Fibroblast of skin of right quadriceps (primary cell): ENCODE measurements around the gene CTPS2.
A peak's percentile ranks its signal among the peaks of the same experiment; 100 is the strongest.
"Not testable (repeated sequence)": the region's sequence is repeated elsewhere in the genome, so short reads cannot be mapped to it uniquely, and the experiment has no call there.

Experiments
- DNase-seq: peaks from one replicate; pipeline ENCODE4 v3.0.0-alpha.2; 2013

Gene CTPS2

DNA sequence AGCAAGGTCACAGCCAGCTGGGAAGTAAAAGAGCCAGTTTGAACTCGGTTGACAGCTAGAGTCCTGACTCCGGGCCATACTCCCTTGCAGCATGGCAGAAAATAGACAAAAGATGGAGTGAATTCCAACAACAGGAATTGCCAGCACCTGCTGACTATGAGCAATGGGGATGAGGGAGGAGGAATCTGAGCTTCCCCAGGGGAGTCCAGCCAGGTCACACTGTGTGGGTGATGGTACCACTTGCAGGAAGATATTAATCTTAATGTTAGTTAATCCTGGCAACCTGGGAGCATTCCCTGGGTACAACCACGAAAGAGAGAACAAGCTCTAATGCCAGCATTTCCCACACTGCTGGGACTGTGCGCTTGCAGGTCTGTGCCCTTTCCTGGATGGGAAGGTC, 110.6 kb downstream of the CTPS2 start:
- no peak for DNase-seq

GRCh38 chrX:16594490-16594889, 118.0 kb downstream of the CTPS2 start:
- no peak for DNase-seq

DNA sequence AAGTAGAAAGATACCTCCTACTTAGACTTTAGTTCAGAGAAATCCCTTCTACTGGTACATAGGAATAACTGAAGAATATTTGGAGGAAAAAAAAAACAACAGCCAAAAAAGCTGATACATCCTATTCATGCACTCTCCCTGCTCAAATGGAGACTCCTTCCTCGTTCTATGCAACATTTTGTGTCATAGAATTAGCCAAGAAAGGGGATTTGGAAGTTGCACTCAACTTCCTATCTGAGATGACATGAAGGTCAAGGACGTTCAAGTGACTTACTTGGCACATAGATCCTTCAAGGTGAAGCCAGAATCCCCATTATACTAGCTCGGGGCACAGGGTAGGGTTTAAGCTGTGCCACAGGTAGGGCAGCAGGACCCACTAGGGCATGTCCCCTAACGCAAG, 118.7 kb downstream of the CTPS2 start:
- no peak for DNase-seq

DNA sequence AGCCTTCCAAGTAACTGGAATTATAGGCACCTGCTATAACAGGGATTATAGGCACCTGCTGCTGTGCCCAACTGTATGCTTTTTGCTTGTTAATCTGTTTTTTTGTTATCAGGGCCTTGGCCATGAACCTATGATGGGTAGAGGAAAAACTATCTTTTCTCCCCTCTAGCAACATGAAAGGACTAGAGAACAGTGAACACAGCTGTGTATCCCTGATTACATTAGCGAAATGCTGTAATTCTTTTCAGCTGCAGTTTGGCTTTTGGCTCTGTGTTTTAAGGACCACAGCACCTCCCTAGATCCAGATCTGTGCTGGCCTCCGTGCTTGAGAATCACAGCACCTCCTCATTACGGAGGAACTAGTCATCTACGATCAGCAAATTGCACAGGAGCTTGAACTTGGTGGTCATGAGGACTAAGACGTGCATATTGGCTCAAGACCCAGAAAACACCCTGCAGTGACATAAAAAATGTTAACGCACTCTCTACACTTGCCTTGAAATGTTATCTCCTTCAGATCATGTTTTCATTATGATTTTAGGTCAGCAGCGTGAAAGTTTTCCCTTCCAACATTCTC, 120.2 kb downstream of the CTPS2 start:
- DNase-seq: peak; percentile 5

- no peak for DNase-seq
Observed at GRCh38 chrX:16589826-16590225, 122.6 kb downstream of the CTPS2 start.

DNA sequence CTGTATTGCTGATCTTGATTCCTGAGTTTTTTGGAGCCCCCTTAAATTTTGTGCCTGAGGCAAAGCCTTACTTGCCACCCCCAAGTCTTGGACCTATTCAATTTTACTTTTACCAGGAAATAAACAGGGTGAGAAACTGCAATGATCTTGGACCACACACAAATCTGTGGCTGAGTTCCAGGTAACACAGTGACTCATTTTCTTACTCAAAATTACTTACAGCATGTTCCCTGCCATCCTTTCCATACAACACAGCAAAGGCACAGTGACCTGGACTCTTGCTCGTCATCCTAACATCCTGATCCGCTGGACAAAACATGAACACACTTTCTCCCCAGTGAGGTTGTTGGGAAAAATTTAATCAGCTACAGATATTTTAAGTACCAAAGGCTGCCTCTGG, 123.3 kb downstream of the CTPS2 start:
- DNase-seq: peak; percentile 81

DNA sequence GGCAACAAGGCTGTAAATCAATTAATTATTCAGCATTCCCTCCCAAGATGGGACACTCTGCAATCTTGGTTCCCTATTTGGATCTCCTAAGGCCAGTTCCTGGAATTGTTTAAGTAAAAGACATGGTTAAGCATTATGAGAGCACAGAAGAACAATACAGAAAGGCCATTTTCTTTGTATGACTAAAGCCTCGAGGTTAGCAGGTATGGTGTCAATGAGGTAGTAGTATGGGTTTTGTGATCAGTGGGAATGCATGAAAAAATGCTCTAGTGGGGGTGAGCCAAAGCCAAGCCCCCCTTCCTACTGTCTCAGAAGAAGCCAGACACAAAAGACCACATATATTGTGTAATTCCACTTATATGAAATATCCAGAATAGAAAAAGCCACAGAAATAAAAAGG, 124.2 kb downstream of the CTPS2 start:
- peak; percentile 47 for DNase-seq

DNA sequence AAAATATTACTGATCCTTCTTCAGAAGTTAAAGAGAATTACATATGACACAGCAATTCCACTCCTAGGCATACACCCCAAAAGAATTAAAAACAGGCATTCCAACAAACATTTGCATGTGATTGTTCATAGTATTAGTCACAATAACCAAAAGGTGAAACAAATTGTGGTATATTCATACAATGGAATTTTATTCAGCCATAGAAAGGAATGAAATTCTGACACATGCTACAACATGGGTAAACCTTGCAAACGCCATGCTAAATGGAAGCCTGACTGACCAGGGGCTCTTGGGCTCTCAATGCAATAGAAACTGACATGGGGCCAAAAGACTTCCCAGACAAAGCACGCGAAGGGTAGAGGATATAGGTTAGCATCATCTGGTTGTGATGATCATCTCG, 124.6 kb downstream of the CTPS2 start:
- peak; percentile 46 for DNase-seq

- DNase-seq: no peak
Observed at GRCh38 chrX:16586377-16587112, 125.9 kb downstream of the CTPS2 start.

DNA sequence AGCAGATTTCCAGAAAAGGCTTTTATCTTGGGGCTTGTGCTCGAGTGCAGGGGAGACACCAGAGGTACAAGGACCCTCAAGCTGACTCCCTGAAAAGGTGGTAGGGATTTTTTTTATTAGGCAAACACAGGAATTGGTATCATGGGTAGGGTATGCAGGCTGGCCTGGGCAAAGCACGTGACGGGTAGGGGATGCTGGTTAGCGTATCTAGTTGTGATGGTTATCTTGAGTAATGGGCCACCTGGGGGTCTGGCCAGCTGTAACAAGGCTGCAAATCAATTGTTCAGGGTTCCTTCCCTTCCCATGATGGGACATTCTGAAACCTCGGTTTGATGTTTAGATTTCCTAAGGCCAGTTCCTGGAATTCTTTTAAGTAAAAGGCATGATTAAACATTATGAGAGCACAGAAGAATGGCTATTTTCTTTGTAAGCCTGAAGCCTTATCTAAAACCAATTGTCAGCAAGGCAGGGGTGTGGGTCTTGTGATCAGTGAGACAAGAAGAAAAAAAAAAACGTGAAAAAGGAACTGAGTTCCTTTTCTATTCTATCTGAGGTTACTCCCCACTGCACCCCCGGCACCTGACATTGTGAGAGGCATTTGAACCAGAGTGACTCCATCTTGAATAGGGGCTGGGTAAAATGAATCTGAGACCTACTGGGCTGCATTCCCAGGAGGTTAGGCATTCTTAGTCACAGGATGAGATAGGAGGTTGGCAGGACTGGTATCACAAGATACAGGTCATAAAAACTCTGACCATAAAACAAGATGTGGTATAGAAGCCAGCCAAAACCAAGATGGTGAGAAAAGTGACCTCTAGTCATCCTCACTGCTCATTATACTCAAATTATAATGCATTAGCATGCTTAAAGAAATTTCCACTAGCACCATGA, 126.7 kb downstream of the CTPS2 start:
- DNase-seq: no peak

GRCh38 chrX:16580004-16580797, 132.3 kb downstream of the CTPS2 start:
- not testable (repeated sequence) for DNase-seq

DNA sequence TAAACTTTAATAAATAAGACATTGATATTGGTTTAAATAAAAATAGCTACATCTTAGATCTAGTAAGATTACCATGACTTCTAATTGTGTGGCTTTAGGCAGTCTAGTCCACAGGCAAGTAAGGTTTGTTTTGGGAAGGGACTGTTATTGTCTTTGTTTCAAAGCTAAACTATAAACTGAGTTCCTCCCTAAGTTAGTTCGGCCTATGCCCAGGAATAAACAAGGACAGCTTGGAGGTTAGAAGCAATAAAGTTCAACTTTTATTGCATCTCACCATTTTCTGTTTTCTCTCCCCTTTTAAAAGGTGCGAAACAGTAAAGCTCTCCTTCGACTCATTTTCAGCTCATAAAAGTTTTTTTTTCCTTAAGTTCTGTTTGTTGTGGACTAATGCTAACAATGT, 133.0 kb downstream of the CTPS2 start:
- DNase-seq: no peak

- peak; percentile 76 for DNase-seq
Observed at GRCh38 chrX:16578218-16578617, 134.3 kb downstream of the CTPS2 start.

- DNase-seq: no peak
Observed at GRCh38 chrX:16577483-16578029, 134.9 kb downstream of the CTPS2 start.

DNA sequence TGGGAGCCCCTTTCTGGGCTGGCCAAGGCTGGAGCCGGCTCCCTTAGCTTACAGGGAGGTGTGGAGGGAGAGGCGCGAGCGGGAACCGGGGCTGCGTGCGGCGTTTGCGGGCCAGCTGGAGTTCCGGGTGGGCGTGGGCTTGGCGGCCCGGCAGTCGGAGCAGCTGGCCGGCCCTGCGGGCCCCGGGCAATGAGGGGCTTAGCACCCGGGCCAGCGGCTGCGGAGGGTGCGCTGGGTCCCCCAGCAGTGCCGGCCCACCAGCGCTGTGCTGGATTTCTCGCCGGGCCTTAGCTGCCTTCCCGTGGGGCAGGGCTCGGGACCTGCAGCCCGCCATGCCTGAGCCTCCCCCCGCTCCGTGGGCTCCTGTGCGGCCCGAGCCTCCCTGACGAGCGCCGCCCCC, 137.1 kb downstream of the CTPS2 start:
- not testable (repeated sequence) for DNase-seq

GRCh38 chrX:16573781-16574180, 138.7 kb downstream of the CTPS2 start:
- peak; percentile 92 for DNase-seq

DNA sequence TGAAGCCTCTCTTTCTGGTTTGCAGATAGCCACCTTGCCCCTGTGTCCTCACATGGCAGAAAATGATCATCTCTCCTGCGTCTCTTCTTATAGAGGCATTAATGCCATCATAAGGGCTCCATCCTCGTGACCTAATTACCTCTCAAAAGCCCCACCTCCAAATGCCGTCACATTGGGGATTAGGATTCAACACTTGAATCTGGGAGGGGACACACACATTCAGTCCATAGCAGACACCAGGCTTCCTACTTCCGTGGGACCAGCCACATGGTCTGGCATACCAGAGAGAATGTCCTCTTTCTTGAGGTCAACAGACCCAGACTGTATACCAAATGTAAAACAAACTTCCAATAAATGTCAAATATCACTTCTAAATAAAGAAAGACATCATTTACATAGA, 144.8 kb downstream of the CTPS2 start:
- no peak for DNase-seq

DNA sequence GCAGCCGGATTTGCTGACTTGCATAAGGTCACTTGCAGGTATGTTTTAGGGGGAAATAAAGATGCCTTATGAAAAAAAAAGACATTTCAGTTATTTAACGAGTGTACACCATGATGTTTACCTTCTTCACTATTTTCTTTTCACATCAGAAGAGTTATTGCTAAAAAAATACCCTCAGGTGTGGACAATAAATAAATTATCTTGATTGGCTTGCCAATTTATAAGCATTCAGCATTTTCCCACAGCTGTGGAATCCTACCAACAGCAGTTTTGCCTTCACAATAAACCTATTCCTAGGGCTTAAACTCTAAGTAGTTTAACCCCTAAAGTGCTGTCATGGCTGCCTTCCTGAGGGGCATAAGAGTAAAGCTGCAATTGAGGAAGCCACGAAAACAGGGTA, 145.9 kb downstream of the CTPS2 start:
- no peak for DNase-seq

GRCh38 chrX:16560173-16560572, 152.3 kb downstream of the CTPS2 start:
- no peak for DNase-seq

DNA sequence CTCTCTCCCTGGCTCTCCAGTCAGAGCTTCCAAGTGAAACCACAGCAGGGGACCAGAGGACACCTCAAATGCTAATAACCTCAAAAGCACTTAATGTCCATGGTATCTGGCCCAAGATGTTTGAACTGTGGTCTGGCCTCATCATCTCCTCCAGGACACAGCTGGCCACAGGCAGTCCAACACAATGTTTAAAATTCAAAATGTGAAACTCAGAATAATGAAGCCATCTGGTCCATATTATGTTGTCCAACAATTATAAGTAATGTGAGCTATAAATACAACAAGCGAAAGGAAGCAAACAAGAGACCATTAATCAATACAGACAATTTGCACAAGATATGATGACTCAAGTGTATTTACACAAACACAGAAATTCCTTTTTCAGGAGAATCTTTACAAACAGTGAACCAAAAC, 153.3 kb downstream of the CTPS2 start:
- peak; percentile 33 for DNase-seq

GRCh38 chrX:16558489-16558888, 154.0 kb downstream of the CTPS2 start:
- DNase-seq: no peak

- peak; percentile 14 for DNase-seq
Observed at GRCh38 chrX:16552546-16552945, 159.9 kb downstream of the CTPS2 start.

- no peak for DNase-seq
Observed at GRCh38 chrX:16547644-16548043, 164.8 kb downstream of the CTPS2 start.
